Ishikawa (cell line): ENCODE data around the gene POLN.

Experiments used
- CEBPB ChIP-seq: IDR thresholded peaks from 2 replicates; pipeline ENCODE4 v1.6.1; 2012
- EGR1 ChIP-seq: IDR thresholded peaks from 2 replicates; pipeline ENCODE4 v1.6.1; 2012
- EP300 ChIP-seq: IDR thresholded peaks from 2 replicates; pipeline ENCODE4 v1.6.1; 2012; ENCODE audit warnings: borderline replicate concordance
- FOXM1 ChIP-seq: IDR thresholded peaks from 2 replicates; pipeline ENCODE4 v1.6.1; 2012; ENCODE audit warnings: low read depth, borderline replicate concordance
- NFIC ChIP-seq: IDR thresholded peaks from 2 replicates; pipeline ENCODE4 v1.6.1; 2012
- RAD21 ChIP-seq: IDR thresholded peaks from 2 replicates; pipeline ENCODE4 v1.6.1; 2012; ENCODE audit warnings: low read depth
- TAF1 ChIP-seq: IDR thresholded peaks from 2 replicates; pipeline ENCODE4 v1.6.1; 2012; ENCODE audit warnings: low read depth, mild to moderate bottlenecking
- TEAD4 ChIP-seq: IDR thresholded peaks from 2 replicates; pipeline ENCODE4 v1.6.1; 2012
- YY1 ChIP-seq: IDR thresholded peaks from 2 replicates; pipeline ENCODE4 v1.6.1; 2012; ENCODE audit warnings: low read depth
- ZBTB7A ChIP-seq: IDR thresholded peaks from 2 replicates; pipeline ENCODE4 v1.6.1; 2012; ENCODE audit warnings: low read depth
- TF ChIP-seq, protein P1 (sequence below): IDR thresholded peaks from 2 replicates; pipeline ENCODE4 v1.6.1; 2012
- TF ChIP-seq, protein P2 (sequence below): IDR thresholded peaks from 2 replicates; pipeline ENCODE4 v1.6.1; 2012; ENCODE audit warnings: low read depth, mild to moderate bottlenecking

DNA sequence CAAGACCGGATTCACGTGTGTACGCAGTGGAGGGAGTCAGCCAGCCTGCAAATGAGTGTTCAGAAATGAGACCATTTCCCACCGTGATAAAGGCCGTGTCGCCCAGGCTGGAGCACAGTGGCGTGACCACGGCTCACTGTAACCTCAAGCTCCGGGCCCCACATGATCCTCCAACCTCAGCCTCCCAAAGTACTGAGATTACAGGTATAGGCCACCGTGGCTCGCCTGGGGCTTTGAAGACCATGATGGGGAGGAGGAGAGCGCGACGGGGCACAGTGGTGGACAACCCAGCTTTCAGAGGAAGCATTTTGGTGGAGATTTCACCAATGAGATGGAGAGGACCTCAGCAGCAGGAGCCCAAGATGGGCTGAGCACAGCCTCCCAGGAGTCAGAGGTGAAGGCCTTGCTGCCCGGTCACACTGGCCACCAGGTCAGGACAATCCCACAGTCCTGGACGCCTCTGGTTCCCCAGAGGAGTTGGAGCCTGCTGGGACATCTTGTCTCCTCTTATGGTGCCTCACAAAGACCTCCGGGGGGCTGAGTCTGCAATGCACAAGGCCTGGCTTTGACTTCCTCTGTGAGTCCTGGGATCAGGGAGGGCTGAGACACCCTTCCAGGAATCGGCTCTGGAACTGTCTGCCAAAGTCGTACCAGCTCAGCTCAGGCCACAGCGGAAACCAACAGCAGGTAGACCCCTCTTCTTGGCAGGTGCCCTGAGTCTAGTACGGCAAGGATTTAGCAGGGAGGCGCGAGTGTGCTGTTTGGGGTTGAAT, 42.4 kb upstream of the POLN start:
- TF ChIP-seq RAD21, result no peak
- no peak for TF ChIP-seq EP300
- TF ChIP-seq CEBPB, result no peak
- TF ChIP-seq, protein P1, sequence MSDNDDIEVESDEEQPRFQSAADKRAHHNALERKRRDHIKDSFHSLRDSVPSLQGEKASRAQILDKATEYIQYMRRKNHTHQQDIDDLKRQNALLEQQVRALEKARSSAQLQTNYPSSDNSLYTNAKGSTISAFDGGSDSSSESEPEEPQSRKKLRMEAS, result no peak
- TF ChIP-seq YY1, result no peak
- TF ChIP-seq FOXM1, result no peak
- no peak for TF ChIP-seq NFIC
- TF ChIP-seq, protein P2, sequence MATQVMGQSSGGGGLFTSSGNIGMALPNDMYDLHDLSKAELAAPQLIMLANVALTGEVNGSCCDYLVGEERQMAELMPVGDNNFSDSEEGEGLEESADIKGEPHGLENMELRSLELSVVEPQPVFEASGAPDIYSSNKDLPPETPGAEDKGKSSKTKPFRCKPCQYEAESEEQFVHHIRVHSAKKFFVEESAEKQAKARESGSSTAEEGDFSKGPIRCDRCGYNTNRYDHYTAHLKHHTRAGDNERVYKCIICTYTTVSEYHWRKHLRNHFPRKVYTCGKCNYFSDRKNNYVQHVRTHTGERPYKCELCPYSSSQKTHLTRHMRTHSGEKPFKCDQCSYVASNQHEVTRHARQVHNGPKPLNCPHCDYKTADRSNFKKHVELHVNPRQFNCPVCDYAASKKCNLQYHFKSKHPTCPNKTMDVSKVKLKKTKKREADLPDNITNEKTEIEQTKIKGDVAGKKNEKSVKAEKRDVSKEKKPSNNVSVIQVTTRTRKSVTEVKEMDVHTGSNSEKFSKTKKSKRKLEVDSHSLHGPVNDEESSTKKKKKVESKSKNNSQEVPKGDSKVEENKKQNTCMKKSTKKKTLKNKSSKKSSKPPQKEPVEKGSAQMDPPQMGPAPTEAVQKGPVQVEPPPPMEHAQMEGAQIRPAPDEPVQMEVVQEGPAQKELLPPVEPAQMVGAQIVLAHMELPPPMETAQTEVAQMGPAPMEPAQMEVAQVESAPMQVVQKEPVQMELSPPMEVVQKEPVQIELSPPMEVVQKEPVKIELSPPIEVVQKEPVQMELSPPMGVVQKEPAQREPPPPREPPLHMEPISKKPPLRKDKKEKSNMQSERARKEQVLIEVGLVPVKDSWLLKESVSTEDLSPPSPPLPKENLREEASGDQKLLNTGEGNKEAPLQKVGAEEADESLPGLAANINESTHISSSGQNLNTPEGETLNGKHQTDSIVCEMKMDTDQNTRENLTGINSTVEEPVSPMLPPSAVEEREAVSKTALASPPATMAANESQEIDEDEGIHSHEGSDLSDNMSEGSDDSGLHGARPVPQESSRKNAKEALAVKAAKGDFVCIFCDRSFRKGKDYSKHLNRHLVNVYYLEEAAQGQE, result no peak
- no peak for TF ChIP-seq EGR1
- TF ChIP-seq TAF1, result no peak
- TF ChIP-seq TEAD4, result no peak
- TF ChIP-seq ZBTB7A, result no peak
